Measurements from ENCODE around the gene RADIL.

The RADIL gene

GRCh38 chr7:4792537-4793126 lies 90.9 kb downstream of the RADIL start:
- DNase-seq (ENCODE audit: low spot score), result no peak

- DNase-seq (ENCODE audit: low spot score), result no peak
Measured at GRCh38 chr7:4791738-4792536, 91.6 kb downstream of the RADIL start.

DNA sequence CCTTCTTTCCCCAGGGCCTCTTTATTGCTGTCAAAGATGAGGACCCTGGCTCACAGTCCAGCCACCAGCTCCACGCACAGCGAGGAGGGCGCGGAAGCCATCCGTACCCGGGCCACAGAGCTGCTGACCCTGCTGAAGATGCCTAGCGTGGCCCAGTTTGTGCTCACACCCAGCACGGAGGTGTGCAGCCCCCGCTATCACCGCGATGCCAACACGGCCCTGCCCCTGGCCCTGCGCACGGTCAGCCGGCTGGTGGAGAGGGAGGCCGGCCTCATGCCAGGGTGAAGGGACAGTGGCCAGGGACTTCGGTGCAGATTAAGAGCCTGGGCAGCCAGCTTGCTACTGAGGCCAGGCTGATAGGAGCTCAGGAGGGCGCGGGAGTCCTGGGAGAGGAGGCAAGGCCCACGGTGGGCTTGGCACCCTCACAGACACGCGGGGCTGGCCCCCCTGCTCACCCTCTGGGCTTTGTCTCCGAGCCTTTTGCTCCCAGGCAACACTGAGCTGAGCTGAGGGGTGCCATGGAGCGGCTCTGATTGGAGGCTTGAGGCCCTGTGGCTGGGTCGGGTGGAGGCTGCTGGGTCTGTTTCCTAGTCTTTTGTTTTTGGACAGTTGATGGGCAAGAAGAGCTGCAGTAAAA lies 92.3 kb downstream of the RADIL start:
- DNase-seq (ENCODE audit: low spot score), result no peak

DNA sequence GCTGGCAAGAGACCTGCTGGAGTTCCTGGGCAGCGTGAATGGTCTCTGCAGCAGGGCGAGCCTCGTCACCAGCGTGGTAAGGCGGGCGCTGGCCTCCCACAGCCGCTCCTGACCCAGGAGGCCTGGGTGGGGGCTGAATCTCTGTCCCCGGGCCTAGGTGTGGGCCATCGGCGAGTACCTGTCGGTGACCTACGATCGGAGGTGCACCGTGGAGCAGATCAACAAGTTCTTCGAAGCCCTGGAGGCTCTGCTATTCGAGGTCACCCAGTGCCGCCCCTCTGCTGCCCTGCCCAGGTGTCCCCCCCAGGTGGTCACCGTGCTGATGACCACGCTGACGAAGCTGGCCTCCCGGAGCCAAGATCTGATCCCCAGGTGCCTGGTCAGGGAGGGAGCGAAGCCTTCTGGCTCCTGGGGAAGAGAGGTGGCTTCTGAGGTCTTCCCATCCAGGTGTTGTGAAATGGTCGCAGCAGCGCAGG lies 93.0 kb downstream of the RADIL start:
- DNase-seq (ENCODE audit: low spot score), result no peak

- no peak for DNase-seq (ENCODE audit: low spot score)
Measured at GRCh38 chr7:4790078-4790465, 93.4 kb downstream of the RADIL start.

DNA sequence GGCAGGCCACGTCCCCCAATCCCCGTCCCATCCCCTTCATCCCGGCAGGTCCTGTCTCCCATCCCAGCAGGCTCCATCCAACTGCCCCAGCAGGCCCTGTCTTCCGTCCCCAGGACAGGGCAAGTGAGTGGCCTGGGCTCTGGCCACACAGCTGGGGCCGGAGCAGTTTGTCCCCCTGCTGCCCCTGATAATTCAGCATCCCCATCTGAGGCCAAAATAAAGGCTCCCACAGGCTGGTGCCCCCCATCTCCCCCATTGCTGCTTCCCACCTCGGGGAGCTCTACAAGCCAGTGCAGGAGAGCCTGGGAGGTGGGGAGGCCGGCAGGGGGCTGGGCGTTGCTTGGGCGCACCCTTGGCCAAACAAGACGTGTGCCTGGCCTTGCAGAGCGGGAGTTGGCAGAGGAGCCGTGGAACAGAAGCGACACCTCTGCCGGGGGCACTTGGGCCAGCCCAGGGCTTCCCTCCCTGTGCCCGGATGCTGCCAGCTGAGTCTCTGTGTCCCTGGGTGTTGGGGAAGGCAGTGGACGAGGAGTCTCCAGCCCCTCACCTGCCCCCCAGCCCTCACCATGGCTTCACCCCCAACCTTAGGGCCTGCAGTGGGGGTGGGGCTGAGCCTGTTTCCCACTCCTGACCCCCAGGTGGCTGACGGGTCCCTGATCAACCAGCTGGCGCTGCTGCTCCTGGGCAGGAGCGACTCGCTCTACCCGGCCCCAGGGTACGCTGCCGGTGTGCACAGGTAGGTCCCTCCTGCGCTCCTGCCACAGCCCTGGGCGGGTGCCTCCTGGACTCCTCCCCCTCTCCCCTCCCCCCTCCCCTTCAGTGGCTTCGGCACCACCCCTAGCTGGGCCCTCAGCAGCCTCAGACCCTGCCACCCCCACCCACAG lies 94.1 kb downstream of the RADIL start:
- DNase-seq (ENCODE audit: low spot score), result no peak

DNA sequence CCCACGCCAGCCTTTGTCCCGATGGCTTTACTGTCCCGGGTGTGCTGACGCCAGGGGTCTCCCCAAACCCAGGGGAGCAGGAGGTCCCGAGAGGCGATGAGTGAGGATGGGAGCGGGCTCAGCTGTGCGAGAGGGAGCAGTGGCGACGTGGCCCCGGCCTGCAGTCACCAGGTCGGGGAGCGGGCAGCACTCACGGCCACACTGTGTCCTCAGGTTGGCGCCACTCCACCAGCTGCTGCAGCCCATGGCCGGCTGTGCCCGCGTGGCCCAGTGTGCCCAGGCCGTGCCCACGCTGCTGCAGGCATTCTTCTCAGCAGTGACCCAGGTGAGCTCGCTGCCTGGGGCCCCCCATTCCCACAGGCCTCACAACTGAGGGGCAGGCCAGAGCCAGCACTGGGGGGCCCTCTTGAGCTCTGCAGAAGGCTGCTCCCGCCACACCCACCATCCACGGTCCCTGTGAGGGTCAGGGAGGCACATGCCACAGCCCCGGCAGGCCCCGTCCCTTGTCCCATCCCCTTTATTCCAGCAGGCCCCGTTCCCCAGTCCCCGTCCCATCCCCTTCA lies 94.8 kb downstream of the RADIL start:
- DNase-seq (ENCODE audit: low spot score), result no peak

GRCh38 chr7:4787947-4788626 lies 95.4 kb downstream of the RADIL start:
- no peak for DNase-seq (ENCODE audit: low spot score)

DNA sequence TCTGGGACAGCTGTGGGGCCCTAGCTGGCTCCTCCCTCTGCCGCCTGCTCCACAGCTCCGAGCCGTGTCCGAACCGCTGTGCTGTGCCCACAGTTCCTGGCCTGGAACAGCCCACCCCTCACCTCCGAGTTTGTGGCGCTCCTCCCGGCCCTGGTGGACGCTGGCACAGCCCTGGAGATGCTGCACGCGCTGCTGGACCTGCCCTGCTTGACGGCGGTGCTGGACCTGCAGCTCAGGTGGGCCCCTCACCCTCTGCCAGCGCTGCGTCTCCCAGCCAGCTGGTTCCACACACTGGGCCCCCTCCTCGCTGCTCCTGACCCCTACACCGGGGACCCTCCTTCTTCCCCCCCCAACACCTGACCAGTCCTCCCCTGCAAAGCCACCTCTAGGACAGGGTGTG lies 96.0 kb downstream of the RADIL start:
- DNase-seq (ENCODE audit: low spot score), result no peak

DNA sequence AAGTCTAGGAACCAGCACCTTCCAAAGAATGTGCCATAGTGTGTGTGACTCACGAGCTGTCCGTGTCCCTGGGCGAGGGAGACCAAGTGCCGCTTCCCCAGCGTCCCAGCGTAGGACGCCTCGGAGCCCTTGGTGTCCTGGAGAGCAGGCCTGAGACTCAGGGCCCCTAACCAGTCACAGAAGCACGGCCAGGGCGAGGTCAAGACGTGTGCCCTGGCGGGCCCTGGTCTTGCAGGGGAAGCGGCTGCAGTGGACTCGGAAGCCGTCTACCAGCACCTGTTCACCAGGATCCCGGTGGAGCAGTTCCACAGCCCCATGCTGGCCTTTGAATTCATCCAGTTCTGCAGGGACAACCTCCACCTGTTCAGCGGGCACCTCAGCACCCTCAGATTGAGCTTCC lies 97.5 kb downstream of the RADIL start:
- DNase-seq (ENCODE audit: low spot score), result no peak

GRCh38 chr7:4785371-4785770 lies 98.1 kb downstream of the RADIL start:
- no peak for DNase-seq (ENCODE audit: low spot score)

DNA sequence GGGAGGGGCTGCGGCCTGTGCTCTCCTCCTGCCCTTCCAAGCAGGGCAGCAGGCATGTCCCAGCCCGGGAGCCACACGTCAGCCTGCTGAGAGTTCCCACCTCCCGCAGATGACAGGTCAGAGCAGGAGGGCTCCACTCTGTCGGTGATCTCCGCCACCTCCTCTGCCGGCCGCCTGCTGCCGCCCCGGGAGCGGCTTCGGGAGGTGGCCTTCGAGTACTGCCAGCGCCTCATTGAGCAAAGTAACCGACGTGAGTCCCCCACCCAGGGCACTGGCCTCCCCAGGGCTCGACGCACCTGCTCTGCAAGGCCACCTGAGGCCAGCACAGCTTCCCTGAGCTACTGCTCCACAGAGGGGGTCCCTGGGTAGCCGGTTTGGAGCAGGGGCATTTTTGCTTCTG lies 98.7 kb downstream of the RADIL start:
- DNase-seq (ENCODE audit: low spot score), result no peak

DNA sequence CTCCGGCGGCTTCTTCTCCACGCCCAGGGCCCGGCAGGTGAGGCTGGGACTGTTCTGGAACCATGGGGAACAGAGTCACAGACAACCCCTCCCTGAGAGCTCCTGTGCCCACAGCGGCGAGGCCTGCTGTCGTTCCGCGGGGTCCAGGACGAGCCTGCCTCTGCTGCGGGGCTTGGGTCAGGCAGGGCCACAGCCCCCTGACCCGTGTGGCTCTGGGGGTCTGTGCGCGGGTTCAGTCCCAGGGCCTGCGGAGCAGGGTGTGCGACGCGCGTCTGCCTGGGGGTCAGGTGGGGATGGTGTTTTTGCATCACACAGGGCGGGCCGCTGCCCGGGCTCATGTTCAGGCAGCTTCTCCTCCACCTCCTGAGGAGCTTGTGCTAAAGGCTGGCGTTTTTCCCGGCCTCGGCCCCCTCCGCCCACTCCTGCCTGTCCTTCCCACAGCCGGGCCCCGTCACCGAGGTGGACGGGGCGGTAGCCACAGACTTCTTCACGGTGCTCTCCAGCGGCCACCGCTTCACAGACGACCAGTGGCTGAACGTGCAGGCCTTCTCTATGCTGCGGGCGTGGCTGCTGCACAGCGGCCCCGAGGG lies 99.7 kb downstream of the RADIL start:
- DNase-seq (ENCODE audit: low spot score), result no peak

DNA sequence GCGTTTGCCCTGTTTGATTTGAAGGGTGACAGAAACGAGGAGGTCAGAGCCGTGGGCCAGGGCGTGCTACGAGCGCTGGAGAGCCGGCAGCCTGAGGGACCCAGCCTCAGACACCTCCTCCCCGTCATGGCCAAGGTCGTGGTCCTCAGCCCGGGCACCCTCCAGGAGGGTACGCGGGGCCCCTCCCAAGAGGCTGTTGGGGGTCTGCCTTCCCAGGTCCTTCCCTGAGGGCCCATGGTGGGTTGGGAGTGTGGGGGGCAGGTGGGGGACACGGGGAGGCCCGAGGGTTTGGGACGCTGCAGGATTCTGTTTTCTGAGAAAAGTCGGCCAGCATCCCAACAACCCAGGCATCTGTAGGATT lies 100.2 kb downstream of the RADIL start:
- DNase-seq (ENCODE audit: low spot score), result no peak

GRCh38 chr7:4782333-4783291 lies 100.9 kb downstream of the RADIL start:
- DNase-seq (ENCODE audit: low spot score), result no peak

GRCh38 chr7:4781366-4782069 lies 102.0 kb downstream of the RADIL start:
- no peak for DNase-seq (ENCODE audit: low spot score)

- DNase-seq (ENCODE audit: low spot score), result no peak
Measured at GRCh38 chr7:4779118-4779517, 104.4 kb downstream of the RADIL start.

DNA sequence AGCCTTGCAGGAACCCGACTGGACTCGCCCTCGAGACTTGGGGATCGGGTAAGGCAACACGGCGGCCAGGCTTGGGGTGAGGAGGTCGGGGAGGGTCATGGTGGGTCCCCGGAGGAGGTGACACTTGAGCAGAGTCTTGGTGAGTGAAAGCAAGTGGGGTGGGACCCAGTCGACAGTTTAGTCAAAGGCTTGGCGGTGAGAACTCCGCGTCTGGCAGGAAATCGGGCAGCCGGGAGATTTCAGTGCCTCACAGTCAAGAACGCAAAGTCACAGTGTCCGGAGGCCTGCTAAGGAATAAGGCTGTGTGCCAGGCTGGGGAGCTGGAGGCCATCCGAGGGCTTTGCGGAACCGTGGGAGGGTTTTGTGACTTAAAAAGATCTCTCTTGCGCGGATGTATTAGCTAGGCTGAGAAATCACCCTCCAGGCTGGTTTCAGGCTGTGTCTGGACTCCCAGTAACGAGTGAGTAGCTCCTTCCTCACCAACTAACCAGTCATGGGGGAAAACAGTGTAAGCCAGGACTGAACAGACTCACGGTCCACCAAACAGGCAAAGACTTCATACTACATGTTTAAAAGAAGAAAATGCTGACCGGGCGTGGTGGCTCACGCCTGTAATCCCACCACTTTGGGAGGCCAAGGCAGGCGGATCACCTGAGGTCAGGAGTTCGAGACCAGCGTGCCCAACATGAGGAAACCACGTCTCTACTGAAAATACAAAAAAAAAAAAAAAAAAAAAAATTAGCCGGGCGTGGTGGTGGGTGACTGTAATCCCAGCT lies 107.5 kb downstream of the RADIL start:
- no peak for DNase-seq (ENCODE audit: low spot score)

All from HuH-7.5 (cell line).